Esophagus (tissue), 2 donors: ENCODE results near the gene STEAP3. TPM values are rescaled to one million over a fixed set of nuclear protein-coding genes. Genes with fewer than 3 reads are reported as not detected.
"Not testable (repeated sequence)": the region's sequence is repeated elsewhere in the genome, so short reads cannot be mapped to it uniquely, and the experiment has no call there.

Experiments
- H3K27ac ChIP-seq, 2 donors: one replicate each; pipeline ENCODE4 v1.5.1; 2013; ENCODE audit warnings: low read depth in 2 of 2, mild to moderate bottlenecking in 2 of 2, inconsistent platforms in 1 of 2, low read length in 1 of 2, moderate library complexity in 1 of 2
- H3K27me3 ChIP-seq, 2 donors: one replicate each; pipeline ENCODE4 v1.6.1; 2013; ENCODE audit warnings: low read length in 2 of 2, control low read depth in 1 of 2, mild to moderate bottlenecking in 1 of 2; ENCODE audit not compliant: insufficient read depth in 2 of 2, control insufficient read depth in 1 of 2
- H3K36me3 ChIP-seq, 2 donors: one replicate each; pipeline ENCODE4 v1.6.1; 2013; ENCODE audit warnings: low read length in 1 of 2; ENCODE audit not compliant: control insufficient read depth in 2 of 2, insufficient read depth in 2 of 2
- H3K4me1 ChIP-seq, 2 donors: one replicate each; pipeline ENCODE4 v1.6.1; 2013; ENCODE audit warnings: low read length in 1 of 2; ENCODE audit not compliant: control insufficient read depth in 2 of 2, insufficient read depth in 2 of 2
- H3K4me3 ChIP-seq, 2 donors: one replicate each; pipeline ENCODE4 v1.5.1; 2013; ENCODE audit warnings: low read length in 2 of 2, mild to moderate bottlenecking in 2 of 2, low read depth in 1 of 2, moderate library complexity in 1 of 2
- H3K9me3 ChIP-seq, 2 donors: one replicate each; pipeline ENCODE4 v1.6.1; 2013; ENCODE audit warnings: mild to moderate bottlenecking in 2 of 2, low read depth in 1 of 2, low read length in 1 of 2, moderate library complexity in 1 of 2; ENCODE audit not compliant: control insufficient read depth in 2 of 2, insufficient read depth in 1 of 2
- WGBS, 2 donors: extraction: QIAGEN DNeasy Blood & Tissue Kit; methylation state at CpG; one replicate each; pipeline ENCODE4 v1.1.7; 2013; 5-methylcytosine and 5-hydroxymethylcytosine counted together
- polyA plus RNA-seq, 2 donors: library from polyadenylated mRNA; stranded (reverse); fragments of 200-250 nt; gene quantifications; one replicate each; pipeline ENCODE4 v1.2.3, GENCODE V29; 2013
- donor health status: healthy with polysubstance abuse.
- donor health status: Bipolar disorder and iron deficiency.

STEAP3 gene
- polyA plus RNA-seq, 2 donors, result 9.6 to 10.5 TPM

GRCh38 chr2:119264781-119265692, 41.4 kb downstream of the STEAP3 start:
- no peak overlapping the region for H3K27ac ChIP-seq
- H3K9me3 ChIP-seq, result no peaks in the 10 kb centered on the region
- H3K4me1 ChIP-seq, result no peaks in the 10 kb centered on the region
- 53 to 55% methylated on average over 13 of the region's 13 CpGs for WGBS, 2 donors
- H3K4me3 ChIP-seq, result no peak overlapping the region
- no peaks in the 10 kb centered on the region for H3K27me3 ChIP-seq
- peaks cover 0 to 8% of the 10 kb centered on the region in 2 donors for H3K36me3 ChIP-seq

GRCh38 chr2:119265693-119266066, 42.0 kb downstream of the STEAP3 start:
- no peak overlapping the region for H3K4me3 ChIP-seq
- H3K9me3 ChIP-seq, result peaks cover 0 to 2% of the 10 kb centered on the region in 2 donors
- peaks cover 0 to 8% of the 10 kb centered on the region in 2 donors for H3K36me3 ChIP-seq
- WGBS, 2 donors, result 89 to 94% methylated on average over 6 of the region's 6 CpGs
- H3K27me3 ChIP-seq, result no peaks in the 10 kb centered on the region
- H3K27ac ChIP-seq, result no peak overlapping the region
- H3K4me1 ChIP-seq, result no peaks in the 10 kb centered on the region

- no peaks in the 10 kb centered on the region for H3K27me3 ChIP-seq
- H3K27ac ChIP-seq, result no peak overlapping the region
- H3K4me3 ChIP-seq, result no peak overlapping the region
- no peaks in the 10 kb centered on the region for H3K4me1 ChIP-seq
- 92 to 93% methylated on average over 8 of the region's 8 CpGs for WGBS, 2 donors
- H3K9me3 ChIP-seq, result peaks cover 0 to 2% of the 10 kb centered on the region in 2 donors
- peaks cover 0 to 8% of the 10 kb centered on the region in 2 donors for H3K36me3 ChIP-seq
These were observed 42.5 kb downstream of the STEAP3 start for GRCh38 chr2:119266091-119266589.

- Histone ChIP-seq H3K4me1 (no peaks in the 10 kb centered on the region), H3K9me3 (peaks cover 0 to 2% of the 10 kb centered on the region in 2 donors), H3K27me3 (no peaks in the 10 kb centered on the region), H3K4me3 (no peak overlapping the region), H3K36me3 (peaks cover 0 to 5% of the 10 kb centered on the region in 2 donors), H3K27ac (no peak overlapping the region)
These were observed 44.0 kb downstream of the STEAP3 start for GRCh38 chr2:119267604-119268003.

- H3K36me3 ChIP-seq, result no peaks in the 10 kb centered on the region
- H3K27ac ChIP-seq, result no peak overlapping the region
- H3K4me1 ChIP-seq, result no peaks in the 10 kb centered on the region
- H3K9me3 ChIP-seq, result no peaks in the 10 kb centered on the region
- 58% methylated on average over 8 of the region's 8 CpGs for WGBS, 2 donors
- H3K27me3 ChIP-seq, result no peaks in the 10 kb centered on the region
- H3K4me3 ChIP-seq, result no peak overlapping the region
These were observed 53.2 kb downstream of the STEAP3 start for GRCh38 chr2:119276864-119277263.

- not testable (repeated sequence) for H3K27me3 ChIP-seq, H3K9me3 ChIP-seq, H3K27ac ChIP-seq, H3K4me3 ChIP-seq, H3K4me1 ChIP-seq, H3K36me3 ChIP-seq
- 89 to 96% methylated on average over 2 of the region's 2 CpGs for WGBS, 2 donors
These were observed 54.8 kb downstream of the STEAP3 start for GRCh38 chr2:119278385-119278784.

- WGBS, 2 donors, result 89 to 91% methylated on average over 6 of the region's 6 CpGs
- no peaks in the 10 kb centered on the region for H3K27me3 ChIP-seq
- H3K36me3 ChIP-seq, result no peaks in the 10 kb centered on the region
- no peaks in the 10 kb centered on the region for H3K9me3 ChIP-seq
- H3K4me1 ChIP-seq, result peaks cover 0 to 4% of the 10 kb centered on the region in 2 donors
- no peak overlapping the region for H3K27ac ChIP-seq
- no peak overlapping the region for H3K4me3 ChIP-seq
These were observed 55.3 kb downstream of the STEAP3 start for GRCh38 chr2:119278946-119279345.

- peaks cover 0 to 4% of the 10 kb centered on the region in 2 donors for H3K4me1 ChIP-seq
- no peak overlapping the region for H3K27ac ChIP-seq
- H3K4me3 ChIP-seq, result no peak overlapping the region
- 89 to 90% methylated on average over 6 of the region's 6 CpGs for WGBS, 2 donors
- H3K9me3 ChIP-seq, result no peaks in the 10 kb centered on the region
- H3K27me3 ChIP-seq, result no peaks in the 10 kb centered on the region
- H3K36me3 ChIP-seq, result no peaks in the 10 kb centered on the region
These were observed 56.0 kb downstream of the STEAP3 start for GRCh38 chr2:119279666-119280065.

GRCh38 chr2:119280680-119281079, 57.0 kb downstream of the STEAP3 start:
- WGBS, 2 donors, result 66 to 77% methylated on average over 4 of the region's 4 CpGs
- H3K27ac ChIP-seq, result no peak overlapping the region
- no peaks in the 10 kb centered on the region for H3K36me3 ChIP-seq
- H3K4me1 ChIP-seq, result peaks cover 0 to 4% of the 10 kb centered on the region in 2 donors
- no peak overlapping the region for H3K4me3 ChIP-seq
- no peaks in the 10 kb centered on the region for H3K27me3 ChIP-seq
- no peaks in the 10 kb centered on the region for H3K9me3 ChIP-seq
